Endothelial cell of umbilical vein (primary cell): Measurements from ENCODE around the gene CACNA1S. TPM values are rescaled to one million over a fixed set of nuclear protein-coding genes. Genes with fewer than 3 reads are reported as not detected.

Experiments used
- BruUV-seq: library from RNA; stranded (reverse); fragments of 400-500 nt; replicated peaks from 2 replicates; lab custom pipeline; 2021; lab: Mats Ljungman, UMichigan
- CTCF ChIA-PET: fragments of 300-600, 350-600 bp; sonication (Branson Sonifier 250); formaldehyde crosslinking; loops from one replicate; lab custom pipeline; 2021; ENCODE audit warnings: antibody characterized with exemption, inconsistent platforms; lab: Charles Lee
- POLR2A ChIA-PET: fragments of 300-600, 350-600 bp; sonication (Branson Sonifier 250); formaldehyde crosslinking; loops from one replicate; lab custom pipeline; 2021; ENCODE audit warnings: antibody characterized with exemption, inconsistent platforms; lab: Charles Lee
- DNase-seq: peaks from one replicate; pipeline ENCODE4 v3.0.0-alpha.2; 2011; ENCODE audit warnings: low read depth, low spot score
- FAIRE-seq: peaks from 2 replicates; lab custom pipeline; 2011; peaks lifted over from hg19 to GRCh38; lab: Jason Lieb, UNC
- H2AFZ ChIP-seq: 2 replicates; pipeline ENCODE4 v1.6.0; 2012; ENCODE audit warnings: low read depth, low read length, control low read depth, inconsistent platforms
- H3K27ac ChIP-seq: 2 replicates; pipeline ENCODE4 v1.5.1; 2011; ENCODE audit warnings: low read depth, mild to moderate bottlenecking, control low read depth, low read length, moderate library complexity; ENCODE audit not compliant: insufficient read depth
- H3K27me3 ChIP-seq, 2 experiments: 2 replicates each; pipeline versions ENCODE4 v1.6.0 to v1.6.1; 2011; ENCODE audit warnings: low read length in 2 of 2, mixed read lengths in 1 of 2; ENCODE audit not compliant: control insufficient read depth in 2 of 2, insufficient read depth in 2 of 2
- H3K36me3 ChIP-seq, 2 experiments: 2 replicates in 1 of 2; 3 replicates in 1 of 2; pipeline ENCODE4 v1.5.1; 2011; ENCODE audit warnings: low read length in 2 of 2, mild to moderate bottlenecking in 1 of 2, moderate library complexity in 1 of 2; ENCODE audit not compliant: control insufficient read depth in 2 of 2, insufficient read depth in 2 of 2; ENCODE audit errors: extremely low read depth in 1 of 2
- H3K4me1 ChIP-seq: 3 replicates; pipeline ENCODE4 v1.5.1; 2011; ENCODE audit warnings: mild to moderate bottlenecking, low read length; ENCODE audit not compliant: control insufficient read depth, insufficient read depth; ENCODE audit errors: extremely low read depth
- H3K4me2 ChIP-seq: 2 replicates; pipeline ENCODE4 v1.6.1; 2011; ENCODE audit warnings: low read length, control low read depth, mixed read lengths; ENCODE audit not compliant: insufficient read depth
- H3K4me3 ChIP-seq, 3 experiments: fragments of 200-600 bp in 1 of 3; sonication (generic), shearing (Covaris generic) in 1 of 3; replicated peaks in 1 of 3; 2 replicates each; pipeline ENCODE4 v1.5.1; 2011 to 2016; ENCODE audit warnings: control low read depth in 3 of 3, low read length in 3 of 3, mild to moderate bottlenecking in 2 of 3, inconsistent platforms in 1 of 3, low read depth in 1 of 3, moderate library complexity in 1 of 3; ENCODE audit not compliant: insufficient read depth in 1 of 3
- H3K79me2 ChIP-seq: 2 replicates; pipeline ENCODE4 v1.6.0; 2012; ENCODE audit warnings: low read length, inconsistent platforms; ENCODE audit not compliant: control insufficient read depth, insufficient read depth
- H3K9ac ChIP-seq: replicated peaks from 2 replicates; pipeline ENCODE3; 2011; ENCODE audit warnings: low read length, control low read depth; ENCODE audit not compliant: insufficient read depth; ENCODE audit errors: extremely low read depth
- H3K9me1 ChIP-seq: replicated peaks from 3 replicates; pipeline ENCODE4 v1.6.0; 2011; ENCODE audit warnings: mild to moderate bottlenecking, low read length; ENCODE audit not compliant: control insufficient read depth, insufficient read depth; ENCODE audit errors: extremely low read depth
- H3K9me3 ChIP-seq: replicated peaks from 2 replicates; pipeline ENCODE4 v1.5.1; 2012; ENCODE audit warnings: low read length, inconsistent platforms; ENCODE audit not compliant: control insufficient read depth, insufficient read depth
- H4K20me1 ChIP-seq: replicated peaks from 2 replicates; pipeline ENCODE3; 2011; ENCODE audit warnings: mild to moderate bottlenecking, low read length; ENCODE audit not compliant: control insufficient read depth, insufficient read depth; ENCODE audit errors: extremely low read depth
- CTCF ChIP-seq, 2 donors: IDR thresholded peaks; 1 replicate in 1 of 2; 2 replicates in 1 of 2; pipeline ENCODE4 v1.5.1; 2011; ENCODE audit warnings: low read length in 2 of 2, mild to moderate bottlenecking in 2 of 2, moderate library complexity in 2 of 2, control low read depth in 1 of 2, inconsistent platforms in 1 of 2, low read depth in 1 of 2; ENCODE audit not compliant: insufficient read depth in 1 of 2; ENCODE audit errors: extremely low read depth in 1 of 2
- EZH2 ChIP-seq: IDR thresholded peaks from 2 replicates; pipeline ENCODE4 v1.6.1; 2012; ENCODE audit warnings: borderline replicate concordance, low read depth, mild to moderate bottlenecking, moderate library complexity, low read length, inconsistent platforms; ENCODE audit not compliant: severe bottlenecking
- POLR2A ChIP-seq: IDR thresholded peaks from 2 replicates; pipeline ENCODE4 v1.6.1; 2012; ENCODE audit warnings: low read depth, mild to moderate bottlenecking, control low read depth, low read length
- POLR2AphosphoS5 ChIP-seq: IDR thresholded peaks from 2 replicates; pipeline ENCODE4 v1.6.1; 2012; ENCODE audit warnings: low read depth, mild to moderate bottlenecking, control low read depth, low read length, moderate library complexity; ENCODE audit not compliant: insufficient read depth
- dilution Hi-C: fragments of 300-500 bp; cut with MboI; formaldehyde crosslinking; loops from one replicate; pipeline ENCODE4 v1.15.0; 2019; ENCODE audit warnings: low sequenced_read_pairs; ENCODE audit not compliant: extremely low pct_ligation_motif_present
- intact Hi-C: fragments of 100-400 bp; cut with micrococcal nuclease; formaldehyde crosslinking; loops from one replicate; pipeline ENCODE4 v1.10.0; 2022
- polyA plus RNA-seq, 4 experiments: library from polyadenylated mRNA; depleted of rRNA in 3 of 4; stranded (reverse) in 3 of 4; unstranded in 1 of 4; fragments of >200 nt; gene quantifications; 2 replicates each; pipeline versions ENCODE4 v1.2.1 to v1.2.3, GENCODE V29; 2011 to 2012; ENCODE audit warnings: missing spikeins in 1 of 4
- total RNA-seq: library from RNA; stranded (reverse); gene quantifications from 2 replicates; pipeline ENCODE4 v1.2.3, GENCODE V29; 2021

CACNA1S gene
- total and polyA plus RNA-seq, 2 donors (not counting 3 experiments of a cell fraction or from before 2014, with no cell fraction given): not detected

- H3K36me3 ChIP-seq: no peaks in the 10 kb centered on the region
- H3K27ac ChIP-seq: no peak overlapping the region
- peak overlapping the region; percentile 84 for H2AFZ ChIP-seq
- BruUV-seq: no TSS peak
- no peak overlapping the region for H3K9ac ChIP-seq
- H3K79me2 ChIP-seq: no peaks in the 10 kb centered on the region
- no peaks in the 10 kb centered on the region for H3K9me1 ChIP-seq
- POLR2A ChIA-PET: no interaction called here
- dilution Hi-C loops (no loop called here), intact Hi-C loops (loop anchor here (1.0 to 10.0 kb wide), 6 partner anchors 28 to 560 kb away; partner anchors contain the start of genes INAVA and KIF14)
- H4K20me1 ChIP-seq: no peaks in the 10 kb centered on the region
- H3K4me2 ChIP-seq: peak overlapping the region; percentile 25
- H3K4me3 ChIP-seq: peak overlapping the region in 2 of 3 experiments; percentile 9 to 35
- CTCF ChIA-PET: interaction anchor here (0.5 to 3.7 kb wide), 15 partner anchors 11 to 555 kb away, joined by 3 to 70 read pairs (median 5); no protein-coding TSS in a partner anchor
- DNase-seq: peak; percentile 93
- FAIRE-seq: peak; percentile 97
- no peak for TF ChIP-seq POLR2A
- TF ChIP-seq EZH2: peak; percentile 98
- peak; percentile 73 to 89 for TF ChIP-seq CTCF (IDR thresholded peaks at IDR 0.05; ENCODE audit: extremely low read depth in 1 of 2, insufficient read depth in 1 of 2, low read depth in 1 of 2, low read length in 2 of 2)
- TF ChIP-seq POLR2AphosphoS5: no peak
- no peaks in the 10 kb centered on the region for H3K9me3 ChIP-seq
- no peaks in the 10 kb centered on the region for H3K4me1 ChIP-seq
- H3K27me3 ChIP-seq: peaks cover 26 to 45% of the 10 kb centered on the region in 2 experiments
Observed at GRCh38 chr1:201114245-201115131, 2.3 kb upstream of the CACNA1S start.
